Right ventricle myocardium superior (tissue), 1 donor: ENCODE measurements around the gene NKIRAS1. TPM values are rescaled to one million over a fixed set of nuclear protein-coding genes. Genes with fewer than 3 reads are reported as not detected.
"Not testable (repeated sequence)": the region's sequence is repeated elsewhere in the genome, so short reads cannot be mapped to it uniquely, and the experiment has no call there.

ENCODE experiments used
- ATAC-seq: fragments of 200-7000 bp; cut with Tn5 transposase; one replicate; pipeline ENCODE4 v1.9.1; 2020; ENCODE audit warnings: mild to moderate bottlenecking; ENCODE audit not compliant: poor library complexity
- DNase-seq: peaks from one replicate; pipeline ENCODE4 v3.0.0-alpha.2; 2020
- intact Hi-C: fragments of 100-400 bp; cut with DNase I; formaldehyde crosslinking; loops from one replicate; pipeline ENCODE4 v1.11.2; 2022
- total RNA-seq: library from RNA; stranded (reverse); fragmentation: NEBNext Ultra II Directional; extraction: Animal tissue kit (Norgen Biotek cat#: 25700); gene quantifications from one replicate; pipeline ENCODE4 v1.2.1, GENCODE V29; 2021
- donor health status: DM: no; HTN: yes; CAD: no; lungs with severe emphysema.

The NKIRAS1 gene
- total RNA-seq, 1 donor from 2014 or later = 21.2 TPM

GRCh38 chr3:23915537-23916108 is 1.2 kb downstream of the NKIRAS1 start:
- no peak for ATAC-seq
- no peak for DNase-seq
- intact Hi-C loops = no loop called here

GRCh38 chr3:23913873-23914743 is 2.7 kb downstream of the NKIRAS1 start:
- ATAC-seq = no peak
- no peak for DNase-seq
- intact Hi-C loops = no loop called here

GRCh38 chr3:23913182-23913581 is 3.6 kb downstream of the NKIRAS1 start:
- no peak for ATAC-seq
- intact Hi-C loops = no loop called here
- no peak for DNase-seq

GRCh38 chr3:23912335-23912734 is 4.5 kb downstream of the NKIRAS1 start:
- DNase-seq, ATAC-seq, intact Hi-C loops: not testable (repeated sequence)

GRCh38 chr3:23911397-23911796 is 5.4 kb downstream of the NKIRAS1 start:
- ATAC-seq = no peak
- no peak for DNase-seq
- intact Hi-C loops = no loop called here

GRCh38 chr3:23909341-23909740 is 7.4 kb downstream of the NKIRAS1 start:
- intact Hi-C loops = no loop called here
- no peak for DNase-seq
- ATAC-seq = no peak

GRCh38 chr3:23904545-23904944 is 12.2 kb downstream of the NKIRAS1 start:
- ATAC-seq = no peak
- DNase-seq = no peak
- intact Hi-C loops = no loop called here

- no peak for ATAC-seq
- intact Hi-C loops = no loop called here
- DNase-seq = no peak
These were observed 16.0 kb downstream of the NKIRAS1 start for GRCh38 chr3:23900744-23901143.

GRCh38 chr3:23895181-23895580 is 21.6 kb downstream of the NKIRAS1 start:
- no peak for ATAC-seq
- DNase-seq = no peak
- intact Hi-C loops = no loop called here

- ATAC-seq (no peak), DNase-seq (no peak)
- intact Hi-C loops = loop anchor here (5.0 kb wide), 1 partner anchor 783 kb away; no protein-coding TSS in a partner anchor
These were observed 22.3 kb downstream of the NKIRAS1 start for GRCh38 chr3:23894254-23895061.

- ATAC-seq (peak; percentile 46), DNase-seq (no peak)
- intact Hi-C loops = loop anchor here (5.0 kb wide), 1 partner anchor 787 kb away; no protein-coding TSS in a partner anchor
These were observed 26.8 kb downstream of the NKIRAS1 start for GRCh38 chr3:23889950-23890349.

- DNase-seq = no peak
- intact Hi-C loops = no loop called here
- no peak for ATAC-seq
These were observed 27.4 kb downstream of the NKIRAS1 start for GRCh38 chr3:23889386-23889785.

GRCh38 chr3:23888617-23889228 is 28.1 kb downstream of the NKIRAS1 start:
- ATAC-seq (peak; percentile 46), DNase-seq (no peak)
- intact Hi-C loops = no loop called here

GRCh38 chr3:23886311-23886710 is 30.5 kb downstream of the NKIRAS1 start:
- DNase-seq = no peak
- intact Hi-C loops = no loop called here
- ATAC-seq = no peak

GRCh38 chr3:23885210-23885609 is 31.6 kb downstream of the NKIRAS1 start:
- intact Hi-C loops = no loop called here
- no peak for ATAC-seq

GRCh38 chr3:23884481-23884880 is 32.3 kb downstream of the NKIRAS1 start:
- ATAC-seq = no peak
- DNase-seq = no peak
- intact Hi-C loops = no loop called here

More at GRCh38 chr3:23885210-23885609, 31.6 kb downstream of the NKIRAS1 start:
- DNase-seq = no peak

- intact Hi-C loops = no loop called here
- ATAC-seq = no peak
- DNase-seq = no peak
These were observed 34.3 kb downstream of the NKIRAS1 start for GRCh38 chr3:23882487-23882918.

- intact Hi-C loops, ATAC-seq, DNase-seq: not testable (repeated sequence)
These were observed 34.8 kb downstream of the NKIRAS1 start for GRCh38 chr3:23881993-23882392.
